Prostate gland (tissue), 2 donors: ENCODE measurements around the gene CLN6. TPM values are rescaled to one million over a fixed set of nuclear protein-coding genes. Genes with fewer than 3 reads are reported as not detected.
"Not testable (repeated sequence)": the region's sequence is repeated elsewhere in the genome, so short reads cannot be mapped to it uniquely, and the experiment has no call there.

Experiments
- DNase-seq: peaks from one replicate; pipeline ENCODE4 v3.0.0-alpha.2; 2019; ENCODE audit warnings: low spot score
- H3K27ac ChIP-seq, 2 donors: fragments of 200-600 bp; sonication (generic); 2 replicates each; pipeline ENCODE4 v1.5.1; 2017 to 2019
- H3K27me3 ChIP-seq: fragments of 200-600 bp; sonication (generic); replicated peaks from 2 replicates; pipeline ENCODE4 v1.5.1; 2019; ENCODE audit not compliant: insufficient read depth
- H3K36me3 ChIP-seq, 2 donors: fragments of 200-600 bp; sonication (generic); 1 replicate in 1 of 2; 2 replicates in 1 of 2; pipeline versions ENCODE4 v1.5.1 to v1.8.1; 2017 to 2019
- H3K4me1 ChIP-seq: fragments of 200-600 bp; sonication (generic); replicated peaks from 2 replicates; pipeline ENCODE4 v1.5.1; 2019
- H3K4me3 ChIP-seq, 2 donors: fragments of 200-600 bp; sonication (generic); 2 replicates each; pipeline ENCODE4 v1.5.1; 2017 to 2019
- H3K9me3 ChIP-seq: fragments of 200-600 bp; sonication (generic); 2 replicates; pipeline ENCODE4 v1.5.1; 2017
- POLR2A ChIP-seq: fragments of 450-650 bp; IDR thresholded peaks from one replicate; pipeline ENCODE4 v1.6.1; 2016; ENCODE audit warnings: antibody characterized with exemption, mild to moderate bottlenecking
- POLR2AphosphoS5 ChIP-seq: sonication (generic); formaldehyde crosslinking; IDR thresholded peaks from one replicate; pipeline ENCODE4 v1.6.1; 2017; ENCODE audit warnings: antibody characterized with exemption
- WGBS: methylation state at CpG from one replicate; pipeline ENCODE4 v1.1.5; 2018; 5-methylcytosine and 5-hydroxymethylcytosine counted together
- intact Hi-C: fragments of 100-400 bp; cut with DNase I; formaldehyde crosslinking; loops from one replicate; pipeline ENCODE4 v1.14.2; 2022
- total RNA-seq, 2 donors: library from RNA; depleted of rRNA; stranded (reverse); fragments of >200 nt; gene quantifications; one replicate each; pipeline ENCODE4 v1.1.0, GENCODE V29; 2016
- TF ChIP-seq, protein P1 (sequence below), 4 experiments: fragments of 200-600 bp in 2 of 4; fragments of 450-650 bp in 2 of 4; sonication (generic) in 2 of 4; IDR thresholded peaks; 1 replicate in 3 of 4; 2 replicates in 1 of 4; pipeline ENCODE4 v1.5.1; 2016 to 2019; ENCODE audit warnings: antibody characterized with exemption in 4 of 4, mild to moderate bottlenecking in 2 of 4, moderate library complexity in 2 of 4

Gene CLN6
- total RNA-seq, 2 donors from 2014 or later, result 22.7 to 41.8 TPM

DNA sequence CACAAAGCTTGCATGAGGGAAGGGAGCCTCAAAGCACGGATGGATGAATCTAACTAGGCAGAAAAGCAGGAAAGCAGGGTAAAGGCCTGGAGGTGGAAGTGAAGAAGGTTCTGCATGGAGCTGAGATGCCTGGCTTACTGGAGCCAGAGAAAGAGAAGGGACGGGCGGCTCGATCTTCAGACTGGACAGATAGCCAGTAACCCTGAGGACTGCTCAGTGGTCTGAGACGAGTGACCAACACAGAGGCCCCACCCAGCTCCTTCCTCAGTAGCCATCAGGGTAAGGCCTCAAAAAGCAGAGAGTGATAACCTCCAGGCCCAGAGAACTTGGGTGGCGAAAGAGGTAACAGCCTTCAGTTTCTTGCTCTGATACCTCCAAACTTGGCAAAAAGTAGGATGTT lies 6.4 kb downstream of the CLN6 start:
- Histone ChIP-seq H3K4me3 (no peak overlapping the region), H3K27me3 (no peaks in the 10 kb centered on the region), H3K27ac (no peak overlapping the region), H3K9me3 (no peaks in the 10 kb centered on the region), H3K36me3 (no peaks in the 10 kb centered on the region), H3K4me1 (no peaks in the 10 kb centered on the region)
- TF ChIP-seq POLR2AphosphoS5 (no peak), POLR2A (no peak)
- TF ChIP-seq, protein P1, sequence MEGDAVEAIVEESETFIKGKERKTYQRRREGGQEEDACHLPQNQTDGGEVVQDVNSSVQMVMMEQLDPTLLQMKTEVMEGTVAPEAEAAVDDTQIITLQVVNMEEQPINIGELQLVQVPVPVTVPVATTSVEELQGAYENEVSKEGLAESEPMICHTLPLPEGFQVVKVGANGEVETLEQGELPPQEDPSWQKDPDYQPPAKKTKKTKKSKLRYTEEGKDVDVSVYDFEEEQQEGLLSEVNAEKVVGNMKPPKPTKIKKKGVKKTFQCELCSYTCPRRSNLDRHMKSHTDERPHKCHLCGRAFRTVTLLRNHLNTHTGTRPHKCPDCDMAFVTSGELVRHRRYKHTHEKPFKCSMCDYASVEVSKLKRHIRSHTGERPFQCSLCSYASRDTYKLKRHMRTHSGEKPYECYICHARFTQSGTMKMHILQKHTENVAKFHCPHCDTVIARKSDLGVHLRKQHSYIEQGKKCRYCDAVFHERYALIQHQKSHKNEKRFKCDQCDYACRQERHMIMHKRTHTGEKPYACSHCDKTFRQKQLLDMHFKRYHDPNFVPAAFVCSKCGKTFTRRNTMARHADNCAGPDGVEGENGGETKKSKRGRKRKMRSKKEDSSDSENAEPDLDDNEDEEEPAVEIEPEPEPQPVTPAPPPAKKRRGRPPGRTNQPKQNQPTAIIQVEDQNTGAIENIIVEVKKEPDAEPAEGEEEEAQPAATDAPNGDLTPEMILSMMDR (IDR thresholded peaks at IDR 0.05), result no peak
- 96% methylated on average over 6 of the region's 6 CpGs for WGBS
- no peak for DNase-seq
- intact Hi-C loops, result no loop called here

DNA sequence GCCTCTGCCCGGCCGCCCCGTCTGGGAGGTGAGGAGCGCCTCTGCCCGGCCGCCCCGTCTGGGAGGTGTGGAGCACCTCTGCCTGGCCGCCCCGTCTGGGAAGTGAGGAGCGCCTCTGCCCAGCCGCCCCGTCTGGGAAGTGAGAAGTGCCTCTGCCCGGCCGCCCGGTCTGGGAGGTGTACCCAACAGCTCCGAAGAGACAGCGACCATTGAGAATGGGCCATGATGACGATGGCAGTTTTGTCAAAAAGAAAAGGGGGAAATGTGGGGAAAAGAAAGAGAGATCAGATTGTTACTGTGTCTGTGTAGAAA lies 7.1 kb downstream of the CLN6 start:
- H3K9me3 ChIP-seq, H3K27ac ChIP-seq, H3K4me3 ChIP-seq, DNase-seq, H3K4me1 ChIP-seq, intact Hi-C loops, H3K27me3 ChIP-seq, H3K36me3 ChIP-seq: not testable (repeated sequence)
- 93% methylated on average over 18 of the region's 18 CpGs for WGBS

DNA sequence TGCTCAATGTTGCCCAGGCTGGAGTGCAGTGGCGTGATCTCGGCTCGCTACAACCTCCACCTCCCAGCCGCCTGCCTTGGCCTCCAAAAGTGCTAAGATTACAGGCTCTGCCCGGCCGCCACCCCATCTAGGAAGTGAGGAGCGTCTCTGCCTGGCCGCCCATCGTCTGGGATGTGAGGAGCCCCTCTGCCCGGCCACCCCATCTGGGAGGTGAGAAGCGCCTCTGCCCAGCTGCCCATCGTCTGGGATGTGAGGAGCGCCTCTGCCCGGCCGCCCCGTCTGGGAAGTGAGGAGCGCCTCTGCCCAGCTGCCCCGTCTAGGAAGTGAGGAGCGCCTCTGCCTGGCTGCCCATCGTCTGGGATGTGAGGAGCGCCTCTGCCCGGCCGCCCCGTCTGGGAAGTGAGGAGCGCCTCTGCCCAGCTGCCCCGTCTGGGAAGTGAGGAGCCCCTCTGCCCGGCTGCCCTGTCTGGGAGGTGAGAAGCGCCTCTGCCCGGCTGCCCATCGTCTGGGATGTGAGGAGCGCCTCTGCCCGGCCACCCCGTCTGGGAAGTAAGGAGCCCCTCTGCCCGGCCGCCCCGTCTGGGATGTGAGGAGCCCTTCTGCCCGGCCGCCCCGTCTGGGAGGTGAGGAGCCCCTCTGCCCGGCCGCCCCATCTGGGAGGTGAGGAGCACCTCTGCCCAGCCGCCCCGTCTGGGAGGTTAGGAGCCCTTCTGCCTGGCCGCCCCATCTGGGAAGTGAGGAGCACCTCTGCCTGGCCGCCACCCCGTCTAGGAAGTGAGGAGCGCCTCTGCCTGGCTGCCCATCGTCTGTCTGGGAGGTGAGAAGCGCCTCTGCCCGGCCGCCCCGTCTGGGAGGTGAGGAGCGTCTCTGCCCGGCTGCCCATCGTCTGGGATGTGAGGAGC lies 7.7 kb downstream of the CLN6 start:
- WGBS, result 84% methylated on average over 48 of the region's 55 CpGs
- DNase-seq, H3K4me3 ChIP-seq, H3K27me3 ChIP-seq, H3K9me3 ChIP-seq, intact Hi-C loops, H3K4me1 ChIP-seq, H3K27ac ChIP-seq, H3K36me3 ChIP-seq: not testable (repeated sequence)

DNA sequence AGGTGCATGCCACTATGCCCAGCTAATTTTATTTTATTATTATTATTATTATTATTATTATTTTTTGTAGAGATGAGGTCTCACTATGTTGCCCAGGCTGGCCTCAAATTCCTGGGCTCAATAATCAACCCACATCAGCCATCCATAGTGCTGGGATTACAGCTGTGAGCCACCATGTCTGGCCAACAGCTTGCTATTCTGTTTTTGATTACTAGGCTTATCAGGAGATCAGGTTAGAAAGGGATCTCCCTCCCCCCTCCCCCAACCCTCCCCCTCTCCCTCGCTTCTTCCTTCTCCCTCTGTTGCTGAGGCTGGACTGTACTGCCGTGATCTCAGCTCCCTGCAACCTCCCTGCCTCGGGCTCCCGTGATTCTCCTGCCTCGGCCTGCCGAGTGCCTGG lies 8.6 kb downstream of the CLN6 start:
- TF ChIP-seq POLR2AphosphoS5, result no peak
- no peak overlapping the region for H3K27ac ChIP-seq
- WGBS, result 91% methylated on average over 6 of the region's 6 CpGs
- no peaks in the 10 kb centered on the region for H3K4me1 ChIP-seq
- H3K36me3 ChIP-seq, result no peaks in the 10 kb centered on the region
- no peaks in the 10 kb centered on the region for H3K9me3 ChIP-seq
- no peaks in the 10 kb centered on the region for H3K27me3 ChIP-seq
- intact Hi-C loops, result no loop called here
- no peak for DNase-seq
- no peak overlapping the region for H3K4me3 ChIP-seq

DNA sequence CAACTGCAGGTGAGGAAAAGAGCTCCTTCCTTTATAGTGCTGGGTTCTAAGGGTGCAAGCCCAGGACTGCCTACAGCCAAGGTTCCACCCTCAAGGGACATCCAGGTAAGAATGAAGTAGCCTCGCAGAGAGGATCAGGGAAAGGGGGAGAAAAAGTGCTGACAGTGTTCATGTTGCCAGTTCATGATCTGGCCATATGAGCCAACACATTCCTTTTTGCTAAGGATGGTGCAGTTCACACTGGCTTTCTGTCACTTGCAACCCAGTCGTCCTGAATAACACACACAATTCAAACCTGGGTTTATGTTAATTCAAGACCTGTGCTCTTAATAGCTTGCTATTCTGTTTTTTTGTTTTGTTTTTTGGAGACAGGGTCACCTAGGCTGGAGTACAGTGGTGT lies 9.0 kb downstream of the CLN6 start:
- no peaks in the 10 kb centered on the region for H3K27me3 ChIP-seq
- TF ChIP-seq POLR2AphosphoS5 (no peak), POLR2A (no peak)
- TF ChIP-seq, protein P1 (IDR thresholded peaks at IDR 0.05), result no peak
- no peaks in the 10 kb centered on the region for H3K36me3 ChIP-seq
- DNase-seq, result no peak
- H3K27ac ChIP-seq, result no peak overlapping the region
- 95% methylated on average over 2 of the region's 2 CpGs for WGBS
- no peaks in the 10 kb centered on the region for H3K4me1 ChIP-seq
- intact Hi-C loops, result no loop called here
- no peaks in the 10 kb centered on the region for H3K9me3 ChIP-seq
- H3K4me3 ChIP-seq, result no peak overlapping the region

DNA sequence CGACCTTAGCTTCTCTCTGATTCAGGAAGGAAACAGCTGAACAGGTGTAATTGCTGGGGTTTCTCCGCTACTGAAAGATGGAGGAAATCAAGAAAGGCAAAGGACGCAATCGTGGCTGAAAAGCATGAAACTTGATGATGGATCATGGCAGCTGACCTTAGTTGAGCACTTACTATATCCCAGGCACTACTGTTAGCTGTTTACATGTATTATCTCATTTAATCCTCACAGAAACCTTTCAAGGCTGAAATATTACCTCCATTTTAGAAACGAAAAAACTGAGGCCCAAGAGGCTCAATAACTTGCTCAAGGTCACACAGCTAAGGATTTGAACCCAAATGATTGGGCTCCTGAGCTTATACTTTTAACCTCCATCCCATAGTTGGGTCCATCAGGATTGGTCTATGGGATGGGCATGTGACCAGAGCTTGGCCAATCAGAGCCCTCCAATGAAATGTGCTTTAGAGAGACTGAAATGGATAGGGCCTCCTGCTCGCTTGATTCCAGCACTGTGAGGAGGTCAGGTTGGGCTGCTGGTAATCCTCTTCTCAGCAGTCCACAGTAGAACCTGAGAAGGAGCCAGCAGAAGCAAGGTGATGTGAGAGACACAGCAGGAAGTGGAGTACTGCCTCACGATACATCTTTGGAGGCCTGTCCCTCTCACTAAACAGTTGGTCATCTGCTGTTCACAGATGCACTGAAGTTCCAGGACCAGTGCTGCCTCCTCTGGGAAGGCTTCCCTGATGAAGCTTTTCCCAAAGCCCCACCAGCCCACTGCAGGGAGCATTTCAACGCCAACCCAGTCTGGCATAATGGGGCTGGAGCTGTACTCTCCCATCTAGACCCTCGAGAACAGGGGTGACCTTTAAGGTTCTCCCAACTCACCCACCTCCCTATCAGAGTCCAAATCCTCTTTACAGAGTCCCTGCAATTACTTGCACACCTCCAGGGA lies 10.4 kb downstream of the CLN6 start:
- no peak overlapping the region for H3K4me3 ChIP-seq
- DNase-seq, result no peak
- no peaks in the 10 kb centered on the region for H3K27me3 ChIP-seq
- TF ChIP-seq POLR2A (no peak), POLR2AphosphoS5 (no peak)
- TF ChIP-seq, protein P1 (IDR thresholded peaks at IDR 0.05), result no peak
- no peaks in the 10 kb centered on the region for H3K36me3 ChIP-seq
- 90% methylated on average over 9 of the region's 9 CpGs for WGBS
- intact Hi-C loops, result no loop called here
- H3K9me3 ChIP-seq, result no peaks in the 10 kb centered on the region
- H3K27ac ChIP-seq, result no peak overlapping the region
- no peaks in the 10 kb centered on the region for H3K4me1 ChIP-seq
